Activated CD4-positive, alpha-beta T cell treated with anti-CD3 and anti-CD28 coated beads, Interleukin-2, amount 50 U/mL, for 4 hours (primary cell): Measurements from ENCODE around the gene DOCK7.
A peak's percentile ranks its signal among the peaks of the same experiment; 100 is the strongest.

ENCODE experiments used
- DNase-seq, 2 experiments: peaks; one replicate each; pipeline ENCODE4 v3.0.0-alpha.2; 2020

The DOCK7 gene

DNA sequence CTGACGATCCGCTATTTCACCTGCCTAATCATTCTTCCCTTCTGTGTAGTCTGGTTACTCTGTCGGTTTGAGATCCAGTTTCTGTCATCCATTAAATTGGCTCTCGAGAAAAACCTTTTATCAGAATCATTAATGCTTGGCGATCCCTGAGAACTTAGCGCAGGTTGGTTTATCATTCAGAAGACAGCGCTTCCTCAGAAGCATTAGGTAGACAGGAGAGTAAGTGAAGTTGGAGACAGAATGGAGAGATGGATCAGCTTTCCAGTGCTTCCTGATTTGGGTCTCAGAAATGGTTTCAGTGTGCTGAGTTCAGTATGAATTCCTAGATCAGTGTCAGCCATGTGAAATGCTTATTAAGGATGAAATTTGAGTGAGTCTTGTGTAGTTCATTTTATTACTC lies 250.0 kb downstream of the DOCK7 start:
- no peak for DNase-seq

- peak; percentile 21 for DNase-seq
Measured at GRCh38 chr1:62437273-62437940, 250.8 kb downstream of the DOCK7 start.

- DNase-seq: peak; percentile 98
Measured at GRCh38 chr1:62436466-62437272, 251.5 kb downstream of the DOCK7 start, which contains the start of gene USP1. USP1 (plus strand) TSS chr1:62437049; CDS start chr1:62439868, 2,819 bp downstream.

- DNase-seq: no peak
Measured at GRCh38 chr1:62436039-62436465, 252.1 kb downstream of the DOCK7 start.

GRCh38 chr1:62435231-62436038 lies 252.8 kb downstream of the DOCK7 start:
- no peak for DNase-seq

GRCh38 chr1:62434618-62435001 lies 253.6 kb downstream of the DOCK7 start:
- no peak for DNase-seq

DNA sequence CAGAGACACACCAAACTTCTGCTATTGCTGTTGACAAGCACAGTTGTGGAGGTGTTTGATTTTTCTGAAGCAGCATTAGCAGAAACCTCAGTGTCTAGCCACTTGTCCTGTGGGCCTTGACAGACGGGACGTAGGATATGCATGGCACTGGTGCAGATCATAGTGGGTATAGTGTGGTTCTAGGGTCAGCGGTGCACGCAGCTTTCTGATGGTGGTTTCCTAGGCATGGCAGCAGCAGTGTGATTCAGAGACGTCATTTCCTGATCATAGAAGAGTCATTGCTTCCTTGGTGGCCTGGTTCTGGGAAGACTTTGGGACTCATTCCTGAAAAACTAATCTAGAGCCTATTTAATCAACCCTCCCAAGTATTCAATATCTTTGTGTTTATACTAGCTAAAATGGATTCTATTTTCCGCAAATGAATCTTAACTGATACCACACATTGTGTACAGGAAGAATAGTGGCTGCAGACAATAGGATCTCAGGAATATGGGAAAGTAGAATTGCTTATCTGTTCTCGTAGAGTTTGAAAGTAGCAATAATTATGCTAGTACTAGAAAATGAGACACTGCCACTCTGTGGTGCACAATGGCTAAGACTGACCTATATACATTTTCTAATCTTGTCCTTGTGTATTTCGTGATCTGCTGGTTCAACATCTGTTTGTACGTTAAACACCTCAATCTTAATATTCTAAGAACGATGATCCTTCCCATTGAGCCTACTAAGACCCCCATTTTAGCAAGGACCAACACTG lies 254.1 kb downstream of the DOCK7 start:
- no peak for DNase-seq

DNA sequence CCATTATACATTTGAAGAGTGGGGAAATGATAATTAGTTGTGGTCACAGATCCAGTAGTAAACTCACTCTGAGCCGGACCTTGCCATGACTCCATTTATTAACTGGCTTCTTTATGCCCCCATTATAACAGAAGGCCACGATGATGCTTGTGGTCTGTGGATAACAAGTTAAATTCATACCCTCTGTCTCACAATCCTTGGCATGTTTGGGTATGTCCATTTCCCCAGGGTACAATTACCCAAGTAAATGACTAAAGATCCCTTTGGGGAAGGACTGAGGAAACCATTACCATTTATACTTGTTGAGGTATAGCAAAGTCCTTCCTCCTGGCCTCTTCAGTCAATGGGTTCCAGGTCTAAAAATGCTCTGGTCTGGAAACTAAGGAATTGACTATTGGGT lies 258.6 kb downstream of the DOCK7 start:
- no peak for DNase-seq

- no peak for DNase-seq
Measured at GRCh38 chr1:62428351-62428750, 259.8 kb downstream of the DOCK7 start.

DNA sequence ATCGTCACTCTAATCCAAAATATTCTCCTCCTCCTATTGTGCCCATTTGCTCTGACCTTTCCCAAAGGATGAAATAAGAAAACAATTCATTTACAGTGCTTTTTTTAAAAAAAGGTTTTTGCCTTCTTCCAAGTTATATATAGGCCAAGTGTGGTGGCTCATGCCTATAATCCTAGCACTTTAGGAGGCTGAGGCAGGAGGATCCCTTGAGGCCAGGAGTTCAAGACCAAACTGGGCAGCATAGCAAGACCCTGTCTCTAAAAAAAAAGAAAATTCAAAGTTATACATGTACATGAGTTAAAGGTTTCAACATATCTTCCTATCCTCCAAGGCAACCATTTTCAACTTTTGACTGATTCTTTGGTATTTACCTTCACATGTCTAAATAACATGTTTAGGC lies 261.4 kb downstream of the DOCK7 start:
- no peak for DNase-seq

GRCh38 chr1:62426237-62426636 lies 261.9 kb downstream of the DOCK7 start:
- no peak for DNase-seq

- DNase-seq: no peak
Measured at GRCh38 chr1:62425041-62425440, 263.1 kb downstream of the DOCK7 start.

DNA sequence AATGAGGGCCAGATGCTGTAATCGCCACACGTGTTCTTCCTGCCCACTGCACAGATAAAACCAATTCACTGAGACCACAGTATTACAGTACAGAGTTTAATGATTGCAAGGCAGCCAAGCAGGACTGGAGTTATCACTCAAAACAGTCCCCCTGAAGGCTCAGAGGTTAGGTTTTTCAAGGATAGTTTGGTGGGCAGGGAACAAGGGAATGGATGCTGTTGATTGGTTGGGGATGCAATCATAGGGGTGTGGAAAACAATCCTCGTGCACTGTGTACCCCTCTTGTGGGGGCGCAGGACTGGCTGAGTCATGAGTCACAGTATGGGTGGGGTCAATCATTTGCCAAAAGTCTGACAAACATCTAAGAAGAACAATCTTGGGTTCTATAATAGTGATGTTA lies 263.8 kb downstream of the DOCK7 start:
- DNase-seq: no peak

DNA sequence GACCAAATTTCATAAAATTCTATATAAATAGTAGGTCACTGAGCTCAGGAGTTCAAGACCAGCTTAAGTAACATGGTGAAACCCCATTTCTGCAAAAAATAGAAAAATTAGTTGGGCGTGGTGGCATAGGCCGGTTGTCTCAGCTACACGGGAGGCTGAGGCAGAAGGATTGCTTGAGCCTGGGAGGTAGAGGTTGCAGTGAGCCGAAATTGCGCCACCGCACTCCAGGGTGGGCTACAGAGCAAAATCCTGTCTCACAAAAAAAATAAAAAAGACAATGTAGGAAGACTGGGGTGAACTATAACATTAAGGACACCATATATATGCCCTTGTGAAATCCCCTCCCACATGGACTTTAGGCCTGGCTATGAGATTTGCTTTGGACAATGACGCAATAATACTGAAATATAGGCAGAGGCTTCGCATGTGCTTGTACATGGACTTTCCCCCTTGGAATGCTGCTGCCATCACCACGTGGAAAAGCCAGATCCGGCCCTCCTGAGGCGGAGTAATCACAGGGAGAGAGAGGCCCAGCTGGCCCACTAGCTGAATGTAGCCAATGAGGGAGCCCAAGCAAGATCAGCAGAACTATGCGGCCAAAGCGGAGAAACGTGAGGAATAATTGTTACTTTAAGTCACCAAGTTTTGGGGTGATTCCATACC lies 264.5 kb downstream of the DOCK7 start:
- no peak for DNase-seq

DNA sequence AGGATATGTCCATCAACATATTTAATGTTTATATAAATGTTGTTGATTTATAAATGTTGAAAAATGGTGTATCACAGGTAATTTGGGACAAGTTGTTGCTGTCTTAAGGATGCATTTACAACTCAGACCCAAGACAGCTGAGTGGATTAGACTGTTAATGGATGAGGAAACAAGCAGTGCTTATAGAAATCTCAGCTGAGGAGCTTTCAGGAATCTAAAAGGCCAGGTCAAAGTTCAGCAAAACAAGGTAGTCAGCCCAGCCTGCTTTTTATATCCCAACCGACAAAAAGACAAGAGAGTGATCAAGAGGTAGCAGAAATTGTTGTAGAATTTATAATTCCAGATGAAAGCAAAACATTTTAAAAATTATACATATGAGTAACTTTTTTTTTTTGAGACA lies 268.0 kb downstream of the DOCK7 start:
- DNase-seq: no peak

DNA sequence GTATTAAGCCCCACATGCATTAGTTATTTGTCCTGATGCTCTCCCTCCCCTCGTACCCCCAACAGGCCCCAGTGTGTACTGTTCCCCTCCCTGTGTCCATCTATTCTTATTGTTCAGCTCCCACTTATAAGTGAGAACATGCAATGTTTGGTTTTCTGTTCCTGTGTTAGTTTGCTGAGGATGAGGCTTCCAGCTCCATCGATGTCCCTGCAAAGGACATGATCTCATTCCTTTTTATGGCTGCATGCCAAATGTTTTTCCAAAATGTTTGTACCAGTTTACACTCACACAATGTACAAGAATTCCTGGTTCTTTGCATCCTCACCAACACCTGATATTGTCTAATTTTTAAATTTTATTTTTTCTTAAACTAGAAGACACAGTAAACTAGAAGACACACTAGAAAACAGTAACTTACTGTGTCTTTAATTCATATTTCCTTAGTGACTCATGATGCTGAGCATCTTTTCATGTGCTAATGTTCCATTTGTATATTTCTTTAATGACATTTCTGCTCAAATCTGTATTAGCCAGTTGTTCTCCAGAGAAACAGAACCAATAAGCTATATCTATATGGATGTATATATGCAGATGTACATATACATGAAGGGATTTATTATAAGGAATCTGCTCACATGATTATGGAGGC lies 270.7 kb downstream of the DOCK7 start:
- DNase-seq: no peak

DNA sequence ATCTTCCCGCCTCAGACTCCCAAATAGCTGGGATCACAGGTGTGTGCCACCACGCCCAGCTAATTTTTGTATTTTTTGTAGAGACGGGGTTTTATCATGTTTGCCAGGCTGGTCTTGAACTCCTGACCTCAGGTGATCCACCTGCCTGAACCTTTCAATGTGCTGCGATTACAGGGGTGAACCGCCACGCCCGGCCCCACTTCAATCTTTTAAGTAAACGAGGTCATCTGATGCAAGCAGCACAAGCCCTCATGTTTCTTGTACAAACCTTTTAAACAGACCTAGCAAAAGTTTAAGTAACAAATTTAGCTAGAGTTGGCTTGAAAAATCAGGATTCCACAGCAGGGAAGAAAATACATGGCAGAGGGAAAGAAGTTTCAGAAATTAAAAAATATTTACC lies 272.5 kb downstream of the DOCK7 start:
- DNase-seq: no peak

DNA sequence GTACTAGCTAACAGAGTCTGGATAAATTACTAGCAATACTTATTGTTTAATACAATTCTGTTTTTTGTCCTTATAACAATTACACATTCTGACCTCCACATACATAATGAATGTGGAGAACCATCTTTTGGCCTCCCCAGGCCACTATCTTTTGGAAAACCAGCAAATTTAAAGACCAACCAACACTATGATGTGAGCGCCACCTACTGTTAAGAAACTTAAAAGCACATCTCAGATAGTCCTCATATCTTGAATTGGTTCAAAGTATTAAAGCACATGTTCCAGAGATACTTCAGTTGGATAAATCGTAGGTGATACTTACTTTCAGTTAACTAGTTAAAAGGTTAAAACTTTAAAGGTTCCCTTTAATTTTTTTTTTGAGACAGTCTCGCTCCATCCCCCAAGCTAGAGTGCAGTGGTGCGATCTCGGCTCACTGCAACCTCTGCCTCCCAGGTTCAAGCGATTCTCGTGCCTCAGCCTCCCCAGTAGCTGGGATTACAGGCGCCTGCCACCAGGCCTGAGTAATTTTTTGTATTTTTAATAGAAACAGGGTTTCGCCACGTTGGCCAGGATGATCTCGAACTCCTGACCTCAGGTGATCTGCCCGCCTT lies 280.7 kb downstream of the DOCK7 start:
- DNase-seq: no peak

DNA sequence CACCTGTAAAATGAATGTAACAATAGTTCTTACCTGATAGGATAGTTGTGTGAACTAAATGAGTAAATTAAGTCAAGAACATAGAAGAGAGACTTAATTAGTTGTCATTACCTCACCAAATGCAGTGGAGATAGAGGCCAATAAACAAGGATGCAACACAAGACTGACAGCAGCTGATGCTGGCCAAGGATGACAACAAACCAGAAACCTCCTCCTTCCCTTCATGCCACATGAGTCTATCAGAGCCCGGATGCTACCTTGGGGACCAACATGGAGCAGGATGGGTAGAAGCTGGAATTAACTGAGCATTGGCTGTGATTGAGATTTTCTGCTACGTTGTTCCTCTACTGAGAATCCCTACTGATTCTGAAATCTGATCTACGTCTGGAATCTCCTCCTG lies 281.6 kb downstream of the DOCK7 start:
- no peak for DNase-seq

- no peak for DNase-seq
Measured at GRCh38 chr1:62405247-62405646, 282.9 kb downstream of the DOCK7 start.
